Osteoblast (primary cell): ENCODE results near the gene TRAP1. TPM values are rescaled to one million over a fixed set of nuclear protein-coding genes. Genes with fewer than 3 reads are reported as not detected.

ENCODE experiments used
- DNase-seq: peaks from one replicate; pipeline ENCODE4 v3.0.0; 2011; ENCODE audit warnings: low spot score, mixed read lengths; ENCODE audit not compliant: insufficient read length; ENCODE audit errors: missing footprints
- H2AFZ ChIP-seq: 2 replicates; pipeline ENCODE4 v1.6.0; 2011; ENCODE audit warnings: mild to moderate bottlenecking, low read length
- H3K27ac ChIP-seq: 2 replicates; pipeline ENCODE4 v1.5.1; 2011; ENCODE audit warnings: mild to moderate bottlenecking, low read depth, low read length, moderate library complexity
- H3K27me3 ChIP-seq: 2 replicates; pipeline ENCODE4 v1.6.0; 2012; ENCODE audit warnings: mild to moderate bottlenecking, control low read depth, inconsistent platforms, low read length, moderate library complexity; ENCODE audit not compliant: insufficient read depth
- H3K36me3 ChIP-seq: 2 replicates; pipeline ENCODE4 v1.5.1; 2011; ENCODE audit warnings: mild to moderate bottlenecking, low read length, control low read depth, moderate library complexity; ENCODE audit not compliant: insufficient read depth
- H3K4me1 ChIP-seq: 2 replicates; pipeline ENCODE4 v1.5.1; 2011; ENCODE audit warnings: mild to moderate bottlenecking, low read length, control low read depth, moderate library complexity; ENCODE audit not compliant: insufficient read depth
- H3K4me2 ChIP-seq: 2 replicates; pipeline ENCODE4 v1.6.0; 2011; ENCODE audit warnings: mild to moderate bottlenecking, low read length; ENCODE audit not compliant: insufficient read depth
- H3K4me3 ChIP-seq: fragments of 200-600 bp; sonication (generic); 3 replicates; pipeline ENCODE4 v1.5.1; 2012; ENCODE audit warnings: mild to moderate bottlenecking, low read length, inconsistent platforms; ENCODE audit not compliant: insufficient read depth
- H3K79me2 ChIP-seq: 2 replicates; pipeline ENCODE4 v1.6.0; 2012; ENCODE audit warnings: mild to moderate bottlenecking, low read length, control low read depth, inconsistent platforms; ENCODE audit not compliant: insufficient read depth
- H3K9me3 ChIP-seq: 2 replicates; pipeline ENCODE4 v1.5.1; 2011; ENCODE audit warnings: low read depth, low read length, control low read depth
- H4K20me1 ChIP-seq: 2 replicates; pipeline ENCODE4 v1.6.0; 2012; ENCODE audit warnings: mild to moderate bottlenecking, low read length, control low read depth; ENCODE audit not compliant: insufficient read depth
- CTCF ChIP-seq: IDR thresholded peaks from 2 replicates; pipeline ENCODE4 v1.5.1; 2011; ENCODE audit warnings: mild to moderate bottlenecking, low read depth, low read length, moderate library complexity; ENCODE audit errors: extremely low read depth
- total RNA-seq: library from RNA; depleted of rRNA; stranded (reverse); fragments of >200 nt; gene quantifications from 2 replicates; pipeline ENCODE4 v1.2.3, GENCODE V29; 2012

Gene TRAP1
- total RNA-seq, 1 donor = 56.5 TPM

GRCh38 chr16:3734758-3735221, 17.5 kb upstream of the TRAP1 start:
- DNase-seq = peak; percentile 30
- no peaks in the 10 kb centered on the region for H3K27me3 ChIP-seq
- H3K4me2 ChIP-seq = no peak overlapping the region
- H3K9me3 ChIP-seq = no peaks in the 10 kb centered on the region
- peaks cover 8% of the 10 kb centered on the region for H3K79me2 ChIP-seq
- no peak overlapping the region for H3K27ac ChIP-seq
- peaks cover 68% of the 10 kb centered on the region for H3K36me3 ChIP-seq
- H2AFZ ChIP-seq = no peak overlapping the region
- no peaks in the 10 kb centered on the region for H3K4me1 ChIP-seq
- H3K4me3 ChIP-seq = no peak overlapping the region
- no peak for TF ChIP-seq CTCF
- peaks cover 28% of the 10 kb centered on the region for H4K20me1 ChIP-seq

GRCh38 chr16:3734084-3734757, 16.9 kb upstream of the TRAP1 start:
- Histone ChIP-seq H4K20me1 (peaks cover 29% of the 10 kb centered on the region), H3K4me3 (no peak overlapping the region), H3K9me3 (no peaks in the 10 kb centered on the region), H3K79me2 (peaks cover 6% of the 10 kb centered on the region), H3K27ac (no peak overlapping the region), H3K36me3 (peaks cover 66% of the 10 kb centered on the region), H3K27me3 (no peaks in the 10 kb centered on the region), H2AFZ (no peak overlapping the region), H3K4me1 (no peaks in the 10 kb centered on the region), H3K4me2 (no peak overlapping the region)
- peak; percentile 46 for DNase-seq
- TF ChIP-seq CTCF = no peak

GRCh38 chr16:3732171-3732570, 14.8 kb upstream of the TRAP1 start:
- Histone ChIP-seq H3K36me3 (peaks cover 60% of the 10 kb centered on the region), H2AFZ (no peak overlapping the region), H4K20me1 (peaks cover 36% of the 10 kb centered on the region), H3K4me2 (no peak overlapping the region), H3K27ac (no peak overlapping the region), H3K79me2 (peaks cover 6% of the 10 kb centered on the region), H3K9me3 (no peaks in the 10 kb centered on the region), H3K4me1 (no peaks in the 10 kb centered on the region), H3K4me3 (no peak overlapping the region), H3K27me3 (no peaks in the 10 kb centered on the region)
- no peak for TF ChIP-seq CTCF
- peak; percentile 44 for DNase-seq

- H3K79me2 ChIP-seq = peaks cover 6% of the 10 kb centered on the region
- DNase-seq = peak; percentile 82
- peaks cover 38% of the 10 kb centered on the region for H4K20me1 ChIP-seq
- no peaks in the 10 kb centered on the region for H3K4me1 ChIP-seq
- H3K9me3 ChIP-seq = no peaks in the 10 kb centered on the region
- H2AFZ ChIP-seq = no peak overlapping the region
- peaks cover 52% of the 10 kb centered on the region for H3K36me3 ChIP-seq
- no peak overlapping the region for H3K27ac ChIP-seq
- no peaks in the 10 kb centered on the region for H3K27me3 ChIP-seq
- H3K4me3 ChIP-seq = no peak overlapping the region
- H3K4me2 ChIP-seq = no peak overlapping the region
- TF ChIP-seq CTCF = no peak
Measured at GRCh38 chr16:3731126-3731935, 14.0 kb upstream of the TRAP1 start.
